ENCODE data around the gene UCHL1. TPM values are rescaled to one million over a fixed set of nuclear protein-coding genes. Genes with fewer than 3 reads are reported as not detected.

Gene UCHL1
- total RNA-seq, 6 experiments from 2014 or later: 0.44 to 8.7 (median 1.6) TPM; not detected in 1

DNA sequence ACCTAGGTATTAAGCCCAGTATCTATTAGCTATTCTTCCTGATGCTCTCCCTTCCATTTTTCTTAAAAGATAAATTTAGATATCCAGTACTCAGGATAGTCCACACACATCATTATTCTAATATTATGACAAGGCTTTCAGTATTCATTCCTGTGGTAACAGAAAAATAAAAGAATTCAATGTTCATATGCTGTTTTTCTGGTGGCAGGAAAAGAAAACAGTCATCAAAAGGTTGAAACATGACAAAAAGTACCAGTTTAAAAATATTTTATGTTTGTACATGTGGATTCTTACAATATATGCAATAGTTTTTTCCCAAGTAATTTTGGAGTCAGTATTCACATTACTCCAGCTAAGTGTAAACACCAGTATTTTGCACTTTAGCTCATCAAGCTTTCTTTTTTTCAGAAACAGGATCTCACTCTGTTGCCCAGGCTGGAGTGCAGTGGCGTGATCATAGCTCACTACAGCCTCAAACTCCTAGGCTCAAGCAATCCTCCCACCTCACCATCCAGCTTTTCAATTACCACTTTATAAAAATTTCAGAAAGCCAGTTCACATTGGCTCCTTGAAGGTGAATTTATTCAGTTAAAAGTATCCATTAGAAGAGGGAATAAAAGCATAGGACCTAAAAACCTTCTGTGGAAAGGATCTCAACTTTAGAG lies 44.6 kb upstream of the UCHL1 start:
- Histone ChIP-seq H3K4me1 (peaks cover 0 to 35% (median 10%) of the 10 kb centered on the region in 4 donors), H3K27me3 (no peaks in the 10 kb centered on the region), H3K27ac (no peak overlapping the region), H3K9me3 (no peaks in the 10 kb centered on the region), H3K36me3 (no peaks in the 10 kb centered on the region), H3K4me3 (peak overlapping the region in 2 of 3 donors; percentile 71 to 89)
- ATAC-seq: no peak
- DNase-seq: no peak
- no peak for TF ChIP-seq POLR2A (IDR thresholded peaks at IDR 0.05)
- TF ChIP-seq, protein P1, sequence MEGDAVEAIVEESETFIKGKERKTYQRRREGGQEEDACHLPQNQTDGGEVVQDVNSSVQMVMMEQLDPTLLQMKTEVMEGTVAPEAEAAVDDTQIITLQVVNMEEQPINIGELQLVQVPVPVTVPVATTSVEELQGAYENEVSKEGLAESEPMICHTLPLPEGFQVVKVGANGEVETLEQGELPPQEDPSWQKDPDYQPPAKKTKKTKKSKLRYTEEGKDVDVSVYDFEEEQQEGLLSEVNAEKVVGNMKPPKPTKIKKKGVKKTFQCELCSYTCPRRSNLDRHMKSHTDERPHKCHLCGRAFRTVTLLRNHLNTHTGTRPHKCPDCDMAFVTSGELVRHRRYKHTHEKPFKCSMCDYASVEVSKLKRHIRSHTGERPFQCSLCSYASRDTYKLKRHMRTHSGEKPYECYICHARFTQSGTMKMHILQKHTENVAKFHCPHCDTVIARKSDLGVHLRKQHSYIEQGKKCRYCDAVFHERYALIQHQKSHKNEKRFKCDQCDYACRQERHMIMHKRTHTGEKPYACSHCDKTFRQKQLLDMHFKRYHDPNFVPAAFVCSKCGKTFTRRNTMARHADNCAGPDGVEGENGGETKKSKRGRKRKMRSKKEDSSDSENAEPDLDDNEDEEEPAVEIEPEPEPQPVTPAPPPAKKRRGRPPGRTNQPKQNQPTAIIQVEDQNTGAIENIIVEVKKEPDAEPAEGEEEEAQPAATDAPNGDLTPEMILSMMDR (IDR thresholded peaks at IDR 0.05): no peak
- intact Hi-C loops (cut with DNase I): loop anchor here (5.0 kb wide), 2 partner anchors 65 to 290 kb away; no protein-coding TSS in a partner anchor
- WGBS (ENCODE audit: insufficient coverage, low coverage, low lambda C conversion rate, missing lambda C conversion rate): 67% methylated on average over 1 of the region's 1 CpG

DNA sequence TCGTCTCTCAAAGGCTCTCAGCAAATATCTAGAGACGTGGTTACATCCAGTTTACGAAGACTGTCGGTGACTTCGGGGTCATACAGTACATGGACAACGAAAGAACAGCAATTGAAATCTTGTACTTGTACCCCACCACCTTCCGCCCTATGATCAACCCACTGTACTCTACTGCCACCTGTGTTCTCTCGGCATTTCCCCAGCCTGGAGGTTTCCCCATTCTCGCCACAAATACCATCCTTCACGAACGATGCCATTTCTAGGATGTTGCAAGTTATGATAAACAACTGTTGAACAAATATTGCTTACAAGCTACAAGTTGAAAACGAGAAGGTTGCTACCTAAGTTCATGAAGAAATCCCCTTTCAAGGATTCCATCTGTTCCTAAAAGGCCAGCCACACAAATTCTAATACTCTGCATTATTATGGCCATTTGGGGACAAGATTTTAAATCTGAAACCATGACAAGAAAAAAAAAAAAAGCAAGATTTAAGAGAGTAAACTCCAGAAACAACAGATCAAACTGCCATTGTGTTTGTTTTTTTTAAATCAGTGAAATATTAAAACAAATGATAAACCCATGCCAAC lies 44.0 kb upstream of the UCHL1 start:
- Histone ChIP-seq H3K36me3 (no peaks in the 10 kb centered on the region), H3K27ac (no peak overlapping the region), H3K4me3 (peak overlapping the region; percentile 71 to 89 (median 84)), H3K4me1 (peaks cover 0 to 29% (median 8%) of the 10 kb centered on the region in 4 donors), H3K9me3 (no peaks in the 10 kb centered on the region), H3K27me3 (no peaks in the 10 kb centered on the region)
- no peak for TF ChIP-seq POLR2A (IDR thresholded peaks at IDR 0.05)
- TF ChIP-seq, protein P1 (IDR thresholded peaks at IDR 0.05): peak; percentile 58 to 68 (median 64)
- 3% methylated on average over 12 of the region's 12 CpGs for WGBS (ENCODE audit: insufficient coverage, low coverage, low lambda C conversion rate, missing lambda C conversion rate)
- ATAC-seq (peak; percentile 22 to 40 (median 34)), DNase-seq (peak in 2 of 3 donors; percentile 28 to 64)
- intact Hi-C loops (cut with DNase I): loop anchor here (5.0 kb wide), 2 partner anchors 65 to 290 kb away; no protein-coding TSS in a partner anchor

DNA sequence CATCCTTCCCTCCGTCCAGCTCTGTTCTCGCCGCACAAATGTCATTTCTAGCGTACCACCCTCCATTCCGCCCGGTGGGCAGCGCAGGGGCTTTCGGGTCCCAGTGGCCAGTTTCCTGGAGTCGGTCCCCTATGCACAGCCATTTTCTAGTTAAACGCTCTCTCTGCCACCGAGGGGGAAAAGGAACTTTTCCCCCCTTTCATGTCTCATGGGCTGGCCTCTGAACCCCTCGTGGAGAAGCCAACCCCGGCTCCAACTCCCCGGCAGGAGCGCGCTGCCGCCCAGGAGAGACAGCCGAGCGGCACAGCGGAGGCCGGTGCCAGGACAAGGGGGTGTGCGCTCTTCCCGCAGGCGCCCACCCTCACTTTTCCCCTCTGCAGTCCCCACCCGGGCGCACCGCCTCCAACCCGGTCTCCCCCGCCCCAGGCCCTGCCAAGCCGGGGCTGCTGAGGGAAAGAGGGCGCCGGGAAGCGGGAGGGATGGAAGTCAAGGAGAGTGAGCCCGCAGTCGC lies 43.0 kb upstream of the UCHL1 start:
- TF ChIP-seq, protein P1 (IDR thresholded peaks at IDR 0.05): no peak
- TF ChIP-seq POLR2A (IDR thresholded peaks at IDR 0.05): no peak
- Histone ChIP-seq H3K4me3 (peak overlapping the region; percentile 71 to 89 (median 84)), H3K9me3 (no peaks in the 10 kb centered on the region), H3K27me3 (no peaks in the 10 kb centered on the region), H3K36me3 (no peaks in the 10 kb centered on the region), H3K4me1 (peaks cover 0 to 29% (median 8%) of the 10 kb centered on the region in 4 donors), H3K27ac (peak overlapping the region; percentile 53 to 78 (median 77))
- WGBS (ENCODE audit: insufficient coverage, low coverage, low lambda C conversion rate, missing lambda C conversion rate): 0% methylated on average over 21 of the region's 35 CpGs
- intact Hi-C loops (cut with DNase I): loop anchor here (5.0 kb wide), 2 partner anchors 66 to 291 kb away; no protein-coding TSS in a partner anchor
- peak; percentile 46 to 57 (median 56) for DNase-seq
- ATAC-seq: peak in 2 of 4 donors; percentile 1 to 7

DNA sequence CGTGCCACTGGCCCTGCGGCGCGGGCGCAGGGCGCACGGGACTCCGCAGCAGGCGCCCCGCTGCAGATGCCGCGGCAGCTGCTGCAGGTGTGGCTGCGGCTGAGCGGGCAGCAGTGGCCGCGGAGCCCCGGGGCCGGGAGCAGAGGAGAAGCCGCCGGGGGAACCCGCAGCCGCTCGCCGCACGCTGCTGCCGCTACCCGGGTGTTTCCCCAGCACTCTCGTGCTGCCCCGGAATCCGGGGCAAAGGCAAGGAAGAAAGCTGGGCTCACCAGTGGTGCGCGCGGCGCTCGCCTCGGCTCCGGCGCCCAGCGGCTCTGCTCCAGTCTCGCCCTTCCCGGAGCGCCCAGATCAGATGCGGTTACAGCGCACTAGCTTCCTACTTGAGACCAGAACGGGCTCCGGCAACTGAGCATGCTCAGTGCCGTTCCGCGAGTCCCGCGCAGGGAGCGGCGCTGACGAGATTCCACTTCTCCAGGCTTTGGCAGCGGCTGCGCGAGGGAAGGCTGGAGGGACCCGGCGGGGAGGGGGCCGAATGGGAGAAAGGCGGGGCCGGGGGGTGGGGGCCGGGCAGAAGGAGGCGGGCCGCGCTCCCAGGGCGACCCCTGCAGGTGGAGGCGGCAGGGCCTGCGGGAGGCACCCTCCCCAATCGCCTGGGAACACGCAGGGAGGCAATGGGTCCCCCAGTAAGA lies 42.4 kb upstream of the UCHL1 start, which contains the start of gene APBB2:
Gene APBB2, minus strand, starts transcription at position 407 of the 689 bp plus-strand sequence. CDS start 181,288 bp downstream, outside the sequence.
- no peaks in the 10 kb centered on the region for H3K36me3 ChIP-seq
- H3K27ac ChIP-seq: peak within 1 kb of the TSS; percentile 53 to 78 (median 77)
- no peaks in the 10 kb centered on the region for H3K27me3 ChIP-seq
- H3K4me1 ChIP-seq: peaks cover 0 to 29% (median 6%) of the 10 kb centered on the region in 4 donors
- intact Hi-C loops (cut with DNase I): loop anchor here (5.0 kb wide), 2 partner anchors 67 to 292 kb away; no protein-coding TSS in a partner anchor
- peak; percentile 95 to 96 (median 96) for DNase-seq
- peak within 1 kb of the TSS; percentile 71 to 89 (median 84) for H3K4me3 ChIP-seq
- 0% methylated on average over 3 of the region's 71 CpGs for WGBS (ENCODE audit: insufficient coverage, low coverage, low lambda C conversion rate, missing lambda C conversion rate)
- ATAC-seq: peak; percentile 80 to 89 (median 84)
- H3K9me3 ChIP-seq: no peaks in the 10 kb centered on the region
- TF ChIP-seq POLR2A (IDR thresholded peaks at IDR 0.05): peak; percentile 91
- TF ChIP-seq, protein P1 (IDR thresholded peaks at IDR 0.05): peak; percentile 60 to 94 (median 90)

Measured in right lobe of liver (tissue), 6 donors.